ENCODE measurements around the gene DEAF1.

GRCh38 chr11:701741-702461, 6.9 kb upstream of the DEAF1 start:
- TF ChIP-seq POLR2A (IDR thresholded peaks at IDR 0.05; ENCODE audit: low read length) (no peak), GATA1 (IDR thresholded peaks at IDR 0.05; ENCODE audit: low read depth, low read length) (no peak)
